Lower leg skin (tissue), 4 donors: ENCODE measurements around the gene SLC1A6. TPM values are rescaled to one million over a fixed set of nuclear protein-coding genes. Genes with fewer than 3 reads are reported as not detected.

ENCODE experiments used
- DNase-seq, 2 donors: peaks; one replicate each; pipeline ENCODE4 v3.0.0-alpha.2; 2019; ENCODE audit warnings: low spot score in 2 of 2
- H3K4me3 ChIP-seq: fragments of 200-600 bp; sonication (generic); 2 replicates; pipeline ENCODE4 v1.5.1; 2017; ENCODE audit warnings: mild to moderate bottlenecking, low read depth; ENCODE audit not compliant: poor library complexity, severe bottlenecking
- POLR2A ChIP-seq, 2 donors: fragments of 450-650 bp; IDR thresholded peaks; one replicate each; pipeline ENCODE4 v1.6.1; 2016 to 2017; ENCODE audit warnings: antibody characterized with exemption in 2 of 2, mild to moderate bottlenecking in 1 of 2, moderate library complexity in 1 of 2
- WGBS, 2 donors: methylation state at CpG; one replicate each; pipeline ENCODE4 v1.1.5; 2018; 5-methylcytosine and 5-hydroxymethylcytosine counted together
- intact Hi-C: fragments of 100-400 bp; cut with DNase I; formaldehyde crosslinking; loops from one replicate; pipeline ENCODE4 v1.15.0; 2023; ENCODE audit warnings: low total_unique reads
- total RNA-seq, 4 donors: library from RNA; depleted of rRNA; stranded (reverse); fragments of >200 nt; gene quantifications; one replicate each; pipeline ENCODE4 v1.1.0, GENCODE V29; 2016
- TF ChIP-seq, protein P1 (sequence below), 3 donors: fragments of 450-650 bp; IDR thresholded peaks; one replicate each; pipeline ENCODE4 v1.5.1; 2016; ENCODE audit warnings: antibody characterized with exemption in 3 of 3, mild to moderate bottlenecking in 3 of 3, moderate library complexity in 2 of 3

Gene SLC1A6
- total RNA-seq, 4 donors from 2014 or later, result 3.3 to 28.0 (median 13.5) TPM

DNA sequence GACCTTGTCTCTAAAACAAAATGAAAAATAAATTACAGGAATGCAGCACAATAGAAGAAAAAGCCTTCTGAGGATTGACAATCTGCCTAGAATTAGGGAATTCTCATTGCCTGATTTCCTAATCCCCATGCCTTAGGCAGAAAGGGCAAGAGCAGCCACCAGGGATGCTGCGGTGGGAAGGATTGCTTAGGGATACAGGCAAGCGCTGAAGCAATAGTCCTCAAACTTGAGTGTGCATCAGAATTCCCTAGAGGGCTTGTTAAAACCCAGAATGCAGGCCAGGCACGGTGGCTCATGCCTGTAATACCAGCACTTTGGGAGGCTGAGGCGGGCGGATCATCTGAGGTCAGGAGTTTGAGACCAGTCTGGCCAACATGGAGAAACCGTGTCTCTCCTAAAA is 39.4 kb downstream of the SLC1A6 start:
- intact Hi-C loops, result no loop called here
- WGBS, 2 donors, result 81 to 84% methylated on average over 6 of the region's 6 CpGs
- no peak for DNase-seq
- H3K4me3 ChIP-seq, result no peak overlapping the region
- no peak for TF ChIP-seq POLR2A (IDR thresholded peaks at IDR 0.05)
- TF ChIP-seq, protein P1, sequence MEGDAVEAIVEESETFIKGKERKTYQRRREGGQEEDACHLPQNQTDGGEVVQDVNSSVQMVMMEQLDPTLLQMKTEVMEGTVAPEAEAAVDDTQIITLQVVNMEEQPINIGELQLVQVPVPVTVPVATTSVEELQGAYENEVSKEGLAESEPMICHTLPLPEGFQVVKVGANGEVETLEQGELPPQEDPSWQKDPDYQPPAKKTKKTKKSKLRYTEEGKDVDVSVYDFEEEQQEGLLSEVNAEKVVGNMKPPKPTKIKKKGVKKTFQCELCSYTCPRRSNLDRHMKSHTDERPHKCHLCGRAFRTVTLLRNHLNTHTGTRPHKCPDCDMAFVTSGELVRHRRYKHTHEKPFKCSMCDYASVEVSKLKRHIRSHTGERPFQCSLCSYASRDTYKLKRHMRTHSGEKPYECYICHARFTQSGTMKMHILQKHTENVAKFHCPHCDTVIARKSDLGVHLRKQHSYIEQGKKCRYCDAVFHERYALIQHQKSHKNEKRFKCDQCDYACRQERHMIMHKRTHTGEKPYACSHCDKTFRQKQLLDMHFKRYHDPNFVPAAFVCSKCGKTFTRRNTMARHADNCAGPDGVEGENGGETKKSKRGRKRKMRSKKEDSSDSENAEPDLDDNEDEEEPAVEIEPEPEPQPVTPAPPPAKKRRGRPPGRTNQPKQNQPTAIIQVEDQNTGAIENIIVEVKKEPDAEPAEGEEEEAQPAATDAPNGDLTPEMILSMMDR (IDR thresholded peaks at IDR 0.05), result no peak

DNA sequence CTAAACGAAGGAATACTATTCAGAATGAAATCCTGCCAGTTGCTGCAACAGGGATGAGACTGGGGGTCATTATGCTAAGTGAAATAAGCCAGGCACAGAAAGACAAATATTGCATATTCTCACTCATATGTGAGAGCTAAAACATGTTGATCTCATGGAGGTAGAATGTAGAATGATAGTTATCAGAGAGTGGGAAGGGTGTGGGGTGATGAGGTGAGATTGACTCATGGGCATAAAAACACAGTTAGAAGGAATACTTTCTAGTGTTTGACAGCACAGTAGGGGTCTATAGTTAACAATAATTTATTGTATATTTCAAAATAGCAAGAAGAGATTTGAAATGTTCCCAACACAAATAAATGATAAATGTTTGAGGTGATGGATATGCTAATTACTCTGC is 46.2 kb downstream of the SLC1A6 start:
- H3K4me3 ChIP-seq, result no peak overlapping the region
- intact Hi-C loops, result no loop called here
- TF ChIP-seq, protein P1 (IDR thresholded peaks at IDR 0.05), result no peak
- no peak for TF ChIP-seq POLR2A (IDR thresholded peaks at IDR 0.05)
- 74 to 77% methylated on average over 1 of the region's 1 CpG for WGBS, 2 donors
- no peak for DNase-seq

DNA sequence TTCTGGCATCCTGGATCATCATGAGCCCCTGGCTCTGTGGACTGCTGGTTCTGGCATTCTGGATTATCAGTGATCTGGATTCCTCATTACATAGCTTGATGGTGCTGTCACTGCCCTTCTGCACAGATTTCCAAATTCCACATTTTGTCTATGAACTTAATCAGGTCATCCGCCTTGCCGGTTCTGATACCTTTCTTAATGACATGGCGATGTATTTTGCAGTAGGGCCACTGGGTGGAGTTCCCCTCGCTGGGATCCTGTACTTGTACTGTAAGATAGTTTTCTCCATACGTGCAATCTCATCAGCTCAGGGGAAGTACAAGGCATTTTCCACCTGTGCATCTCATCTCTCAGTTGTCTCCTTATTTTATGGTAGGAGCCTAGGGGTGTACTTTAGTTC is 62.8 kb downstream of the SLC1A6 start:
- DNase-seq, result no peak
- 24 to 56% methylated on average over 5 of the region's 5 CpGs for WGBS, 2 donors
- intact Hi-C loops, result no loop called here
- no peak for TF ChIP-seq POLR2A (IDR thresholded peaks at IDR 0.05)
- TF ChIP-seq, protein P1 (IDR thresholded peaks at IDR 0.05), result no peak
- no peak overlapping the region for H3K4me3 ChIP-seq

DNA sequence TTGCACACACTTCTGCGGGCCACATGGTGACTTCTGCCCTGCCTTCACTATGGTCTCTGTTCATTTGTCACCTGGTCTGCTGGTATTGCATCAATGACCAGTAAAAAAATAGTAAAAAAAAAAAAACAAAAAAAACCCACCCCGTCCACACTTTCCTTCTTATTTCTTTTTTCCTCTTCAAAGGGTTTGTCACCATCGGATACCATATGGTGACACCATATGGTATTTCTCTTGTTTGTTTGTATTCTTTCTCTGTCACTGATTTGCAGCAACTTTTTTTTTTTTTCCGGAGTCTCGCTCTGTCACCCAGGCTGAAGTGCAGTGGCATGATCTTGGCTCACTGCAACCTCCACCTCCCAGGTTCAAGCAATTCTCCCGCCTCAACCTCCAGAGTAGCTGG is 64.5 kb downstream of the SLC1A6 start:
- TF ChIP-seq, protein P1 (IDR thresholded peaks at IDR 0.05), result no peak
- TF ChIP-seq POLR2A (IDR thresholded peaks at IDR 0.05), result no peak
- intact Hi-C loops, result no loop called here
- whole genome bisulfite sequencing, 2 donors, result 66 to 68% methylated on average over 6 of the region's 6 CpGs
- H3K4me3 ChIP-seq, result no peak overlapping the region
- DNase-seq, result no peak

DNA sequence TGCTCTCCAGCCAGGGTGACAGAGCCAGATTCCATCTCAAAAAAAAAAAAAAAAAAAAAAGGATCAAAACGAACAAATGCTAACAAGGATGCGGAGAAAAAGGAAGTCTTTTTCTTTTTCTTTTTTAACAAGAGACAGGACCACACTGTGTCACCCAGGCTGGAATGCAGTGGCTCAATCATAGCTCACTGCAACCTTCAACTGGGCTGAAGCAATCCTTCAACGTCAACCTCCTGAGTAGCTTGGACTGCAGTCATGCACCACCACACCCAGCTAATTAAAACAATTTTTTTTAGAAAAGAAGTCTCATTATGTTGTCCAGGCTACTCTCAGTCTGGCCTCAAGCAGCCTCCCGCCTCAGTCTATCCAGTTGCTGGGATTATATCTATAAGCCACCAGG is 73.0 kb downstream of the SLC1A6 start:
- intact Hi-C loops, result no loop called here
- no peak for TF ChIP-seq POLR2A (IDR thresholded peaks at IDR 0.05)
- TF ChIP-seq, protein P1 (IDR thresholded peaks at IDR 0.05), result no peak
- no peak overlapping the region for H3K4me3 ChIP-seq
- WGBS, 2 donors, result 62 to 69% methylated on average over 4 of the region's 4 CpGs
- no peak for DNase-seq

DNA sequence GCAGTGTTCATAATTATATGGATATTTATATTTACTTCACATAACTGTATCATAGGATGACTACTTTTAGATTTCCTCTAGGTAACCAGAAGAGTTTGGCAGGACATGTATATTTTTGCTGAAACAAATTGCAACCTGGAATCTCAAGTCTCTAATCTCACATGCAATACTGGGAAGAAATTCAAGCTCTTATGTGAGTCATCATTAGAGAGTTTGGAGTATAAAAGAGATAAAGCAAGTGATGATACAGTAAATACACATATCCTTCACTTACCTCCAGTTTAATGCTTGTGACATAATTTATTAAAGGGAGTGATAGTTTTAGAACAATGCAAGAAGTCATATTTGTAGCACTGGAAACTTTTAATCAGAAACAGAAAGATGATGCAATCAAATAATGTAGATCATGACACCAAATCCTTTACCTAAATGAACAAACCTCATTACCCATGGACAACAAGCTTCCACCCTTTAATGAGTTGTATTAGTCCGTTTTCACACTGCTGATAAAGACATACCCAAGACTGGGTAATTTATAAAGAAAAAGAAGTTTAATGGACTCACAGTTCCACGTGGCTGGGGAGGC is 77.9 kb downstream of the SLC1A6 start:
- DNase-seq, result no peak
- no peak for TF ChIP-seq POLR2A (IDR thresholded peaks at IDR 0.05)
- TF ChIP-seq, protein P1 (IDR thresholded peaks at IDR 0.05), result no peak
- WGBS, 2 donors, result 33 to 37% methylated on average over 2 of the region's 2 CpGs
- intact Hi-C loops, result no loop called here
- no peak overlapping the region for H3K4me3 ChIP-seq
